Measurements from ENCODE around the gene CLP1. TPM values are rescaled to one million over a fixed set of nuclear protein-coding genes. Genes with fewer than 3 reads are reported as not detected.

Gene CLP1
- total and polyA plus RNA-seq, 10 of the 15 experiments (the other 5 are each of a cell fraction or from before 2014, with no cell fraction given): 19.9 to 45.7 (median 27.8) TPM

GRCh38 chr11:57638811-57639320 is 18.7 kb upstream of the CLP1 start:
- Histone ChIP-seq H3K4me1 (ENCODE audit: control insufficient read depth, insufficient read depth, low read length) (peaks cover 9% of the 10 kb centered on the region; the same call in 1 of the 2 replicates), H3K9ac (ENCODE audit: control insufficient read depth, insufficient read depth, low read length) (peak overlapping the region; percentile 57), H3K79me2 (ENCODE audit: control insufficient read depth, insufficient read depth, low read length) (no peaks in the 10 kb centered on the region), H4K20me1 (ENCODE audit: control insufficient read depth, insufficient read depth) (no peaks in the 10 kb centered on the region), H3K4me2 (ENCODE audit: control insufficient read depth, insufficient read depth) (peak overlapping the region; percentile 84), H3K4me3 (peak overlapping the region; percentile 82), H3K9me3 (replicated peaks; ENCODE audit: control insufficient read depth, insufficient read depth, low read length) (no peaks in the 10 kb centered on the region), H3K27me3 (replicated peaks in 1 of 2; ENCODE audit: control insufficient read depth in 2 of 2, insufficient read depth in 2 of 2, low read length in 1 of 2) (no peaks in the 10 kb centered on the region; a peak in 1 of 4 replicates), H2AFZ (ENCODE audit: control insufficient read depth, low read depth, low read length) (peak overlapping the region; percentile 69), H3K27ac (ENCODE audit: control insufficient read depth, insufficient read depth) (no peak overlapping the region), H3K36me3 (ENCODE audit: control insufficient read depth in 2 of 2, insufficient read depth in 2 of 2, low read length in 1 of 2) (no peaks in the 10 kb centered on the region)
- TF ChIP-seq CTCF (IDR thresholded peaks at IDR 0.05 in 2 of 3, conservative IDR thresholded peaks at IDR 0.05 in 1 of 3; ENCODE audit: control insufficient read depth in 2 of 3, extremely low read depth in 1 of 3, insufficient read depth in 1 of 3, low read depth in 3 of 3, low read length in 3 of 3): peak in 2 of 3 experiments; percentile 9 to 19; a peak in 2 of 6 replicates
- peak; percentile 51; the same call in 1 of the 2 replicates for TF ChIP-seq HDGF (IDR thresholded peaks at IDR 0.05)
- peak; percentile 54; the same call in 1 of the 2 replicates for TF ChIP-seq NBN (IDR thresholded peaks at IDR 0.05)
- no peak for TF ChIP-seq TCF12 (IDR thresholded peaks at IDR 0.05; ENCODE audit: low read depth, low read length)
- 0 out of 2 replicates have a peak, but pooled peaks have one; percentile 13 for TF ChIP-seq YY1 (IDR thresholded peaks at IDR 0.05; ENCODE audit: low read depth, low read length)
- SMC1A ChIA-PET (ENCODE audit: uncharacterized antibody, unreplicated experiment): interaction anchor here (1.4 to 4.1 kb wide), 3 partner anchors 68 to 293 kb away, joined by 3 to 32 read pairs (median 19); partner anchors contain the start of gene UBE2L6
- CTCF ChIA-PET: interaction anchor here (0.6 to 13.9 kb wide), 7 partner anchors 10 to 291 kb away, joined by 3 to 319 read pairs (median 103); partner anchors contain the start of genes RTN4RL2, TIMM10 and UBE2L6
- ATAC-seq (peak; percentile 35), DNase-seq (ENCODE audit: low read depth, low spot score) (no peak), FAIRE-seq (no peak)
- no TSS peak for BruUV-seq (replicated peaks)
- in situ Hi-C loops (cut with MboI): no loop called here
- intact Hi-C loops (cut with micrococcal nuclease; ENCODE audit: unreplicated experiment): no loop called here
- 17% methylated on average over 17 of the region's 19 CpGs for WGBS (ENCODE audit: insufficient coverage, insufficient replicate concordance, low lambda C conversion rate, missing lambda C conversion rate)
- RAD21 ChIA-PET (ENCODE audit: unreplicated experiment): interaction anchor here (3.0 to 5.2 kb wide), 4 partner anchors 71 to 294 kb away, joined by 12 to 83 read pairs (median 21); partner anchors contain the start of gene UBE2L6
- POLR2A ChIA-PET: interaction anchor here (2.1 kb wide), 1 partner anchor 10 kb away, joined by 10 read pairs; no protein-coding TSS in a partner anchor
